Naive B cell (primary cell): Measurements from ENCODE around the gene ADAMTS1. TPM values are rescaled to one million over a fixed set of nuclear protein-coding genes. Genes with fewer than 3 reads are reported as not detected.

Experiments used
- ATAC-seq, 2 donors: fragments of 150-1000 bp; cut with Tn5 transposase; 2 replicates each; pipeline ENCODE4 v1.10.0; 2021; ENCODE audit warnings: low read depth in 2 of 2, mild to moderate bottlenecking in 2 of 2, moderate library complexity in 2 of 2
- DNase-seq: peaks from one replicate; pipeline ENCODE4 v3.0.0; 2022
- H3K27ac Mint-ChIP-seq, 6 donors: one replicate each; pipeline ENCODE4 v1.8.0; 2020 to 2022; ENCODE audit warnings: mild to moderate bottlenecking in 6 of 6, mixed read lengths in 6 of 6, moderate library complexity in 5 of 6, inconsistent platforms in 2 of 6
- H3K27me3 Mint-ChIP-seq, 3 donors: one replicate each; pipeline ENCODE4 v1.8.0; 2021 to 2022; ENCODE audit warnings: mixed read lengths in 3 of 3, mild to moderate bottlenecking in 1 of 3
- H3K36me3 Mint-ChIP-seq, 2 donors: one replicate each; pipeline ENCODE4 v1.8.0; 2020 to 2022; ENCODE audit warnings: mixed read lengths in 2 of 2, inconsistent platforms in 1 of 2, mild to moderate bottlenecking in 1 of 2
- H3K4me1 Mint-ChIP-seq, 3 donors: one replicate each; pipeline ENCODE4 v1.8.0; 2020 to 2022; ENCODE audit warnings: mixed read lengths in 3 of 3, inconsistent platforms in 1 of 3, mild to moderate bottlenecking in 1 of 3, moderate library complexity in 1 of 3
- H3K4me3 Mint-ChIP-seq, 8 donors: one replicate each; pipeline ENCODE4 v1.8.0; 2020 to 2022; ENCODE audit warnings: mild to moderate bottlenecking in 8 of 8, mixed read lengths in 8 of 8, moderate library complexity in 8 of 8, inconsistent platforms in 2 of 8
- H3K9me3 Mint-ChIP-seq, 7 donors: one replicate each; pipeline ENCODE4 v1.8.0; 2020 to 2022; ENCODE audit warnings: mixed read lengths in 7 of 7, mild to moderate bottlenecking in 5 of 7, inconsistent platforms in 2 of 7, moderate library complexity in 1 of 7
- polyA plus RNA-seq, 6 donors: library from polyadenylated mRNA; unstranded; fragments of 300-500 nt; fragmentation: Illumina TruSeq; gene quantifications; one replicate each; pipeline ENCODE4 v1.2.3, GENCODE V29; 2021; ENCODE audit warnings: low read depth in 6 of 6

ADAMTS1 gene
- polyA plus RNA-seq, 6 donors from 2014 or later: not detected

- Mint-ChIP-seq H3K9me3 (peaks cover 0 to 16% (median 2%) of the 10 kb centered on the region in 7 donors), H3K36me3 (no peaks in the 10 kb centered on the region), H3K27me3 (no peaks in the 10 kb centered on the region), H3K27ac (no peak overlapping the region), H3K4me1 (no peaks in the 10 kb centered on the region), H3K4me3 (no peak overlapping the region)
- DNase-seq: no peak
- no peak for ATAC-seq
Observed at GRCh38 chr21:26800455-26800854, 44.8 kb downstream of the ADAMTS1 start.

GRCh38 chr21:26800001-26800400, 45.2 kb downstream of the ADAMTS1 start:
- no peak for DNase-seq
- no peak overlapping the region for H3K4me3 Mint-ChIP-seq
- no peak overlapping the region for H3K27ac Mint-ChIP-seq
- ATAC-seq: no peak
- H3K4me1 Mint-ChIP-seq: no peaks in the 10 kb centered on the region
- no peaks in the 10 kb centered on the region for H3K36me3 Mint-ChIP-seq
- H3K27me3 Mint-ChIP-seq: no peaks in the 10 kb centered on the region
- peaks cover 0 to 16% (median 2%) of the 10 kb centered on the region in 7 donors for H3K9me3 Mint-ChIP-seq

GRCh38 chr21:26798856-26799751, 46.1 kb downstream of the ADAMTS1 start:
- DNase-seq: no peak
- peaks cover 0 to 16% (median 2%) of the 10 kb centered on the region in 7 donors for H3K9me3 Mint-ChIP-seq
- H3K27me3 Mint-ChIP-seq: no peaks in the 10 kb centered on the region
- no peaks in the 10 kb centered on the region for H3K4me1 Mint-ChIP-seq
- no peak overlapping the region for H3K4me3 Mint-ChIP-seq
- H3K27ac Mint-ChIP-seq: no peak overlapping the region
- no peaks in the 10 kb centered on the region for H3K36me3 Mint-ChIP-seq
- no peak for ATAC-seq

- Mint-ChIP-seq H3K36me3 (no peaks in the 10 kb centered on the region), H3K4me3 (no peak overlapping the region), H3K9me3 (peaks cover 0 to 23% (median 7%) of the 10 kb centered on the region in 7 donors), H3K4me1 (no peaks in the 10 kb centered on the region), H3K27ac (no peak overlapping the region), H3K27me3 (peaks cover 0 to 3% (median 0%) of the 10 kb centered on the region in 3 donors)
- ATAC-seq: no peak
- no peak for DNase-seq
Observed at GRCh38 chr21:26797878-26798456, 47.2 kb downstream of the ADAMTS1 start.

- H3K9me3 Mint-ChIP-seq: peaks cover 3 to 23% (median 8%) of the 10 kb centered on the region in 7 donors
- no peak overlapping the region for H3K4me3 Mint-ChIP-seq
- ATAC-seq: no peak
- H3K27me3 Mint-ChIP-seq: peaks cover 0 to 7% (median 0%) of the 10 kb centered on the region in 3 donors
- no peaks in the 10 kb centered on the region for H3K36me3 Mint-ChIP-seq
- no peak for DNase-seq
- H3K4me1 Mint-ChIP-seq: no peaks in the 10 kb centered on the region
- no peak overlapping the region for H3K27ac Mint-ChIP-seq
Observed at GRCh38 chr21:26795866-26796329, 49.3 kb downstream of the ADAMTS1 start.

- Mint-ChIP-seq H3K9me3 (peaks cover 3 to 23% (median 7%) of the 10 kb centered on the region in 7 donors), H3K4me3 (no peak overlapping the region), H3K27ac (no peak overlapping the region), H3K27me3 (peaks cover 0 to 9% (median 0%) of the 10 kb centered on the region in 3 donors), H3K4me1 (no peaks in the 10 kb centered on the region), H3K36me3 (no peaks in the 10 kb centered on the region)
- ATAC-seq (no peak), DNase-seq (no peak)
Observed at GRCh38 chr21:26795412-26795805, 49.8 kb downstream of the ADAMTS1 start.

GRCh38 chr21:26794597-26795411, 50.4 kb downstream of the ADAMTS1 start:
- no peaks in the 10 kb centered on the region for H3K4me1 Mint-ChIP-seq
- H3K4me3 Mint-ChIP-seq: no peak overlapping the region
- H3K27me3 Mint-ChIP-seq: peaks cover 0 to 9% (median 0%) of the 10 kb centered on the region in 3 donors
- no peak overlapping the region for H3K27ac Mint-ChIP-seq
- ATAC-seq (no peak), DNase-seq (no peak)
- no peaks in the 10 kb centered on the region for H3K36me3 Mint-ChIP-seq
- H3K9me3 Mint-ChIP-seq: peaks cover 3 to 23% (median 6%) of the 10 kb centered on the region in 7 donors

- H3K4me1 Mint-ChIP-seq: no peaks in the 10 kb centered on the region
- no peak for DNase-seq
- H3K4me3 Mint-ChIP-seq: no peak overlapping the region
- peaks cover 3 to 11% (median 6%) of the 10 kb centered on the region in 7 donors for H3K9me3 Mint-ChIP-seq
- peaks cover 0 to 9% (median 0%) of the 10 kb centered on the region in 3 donors for H3K27me3 Mint-ChIP-seq
- no peak for ATAC-seq
- no peak overlapping the region for H3K27ac Mint-ChIP-seq
- no peaks in the 10 kb centered on the region for H3K36me3 Mint-ChIP-seq
Observed at GRCh38 chr21:26790296-26790695, 54.9 kb downstream of the ADAMTS1 start.

- Mint-ChIP-seq H3K9me3 (peaks cover 3 to 10% (median 6%) of the 10 kb centered on the region in 7 donors), H3K36me3 (no peaks in the 10 kb centered on the region), H3K4me1 (no peaks in the 10 kb centered on the region), H3K4me3 (no peak overlapping the region), H3K27ac (no peak overlapping the region), H3K27me3 (peaks cover 0 to 9% (median 0%) of the 10 kb centered on the region in 3 donors)
- no peak for ATAC-seq
- DNase-seq: no peak
Observed at GRCh38 chr21:26788790-26789189, 56.4 kb downstream of the ADAMTS1 start.

Other genes with a start within 250 kb of the ADAMTS1 start
- gene ADAMTS5, start 121.7 kb upstream of the ADAMTS1 start, polyA plus RNA-seq: not detected